H9 (cell line): ENCODE data around the gene EFNA3. TPM values are rescaled to one million over a fixed set of nuclear protein-coding genes. Genes with fewer than 3 reads are reported as not detected.

Source experiments
- DNase-seq: peaks from one replicate; pipeline ENCODE4 v3.0.0-alpha.2; 2017
- H2AFZ ChIP-seq: one replicate; pipeline ENCODE4 v1.6.1; 2013; ENCODE audit warnings: mild to moderate bottlenecking, low read length, control low read depth, moderate library complexity
- H2AK5ac ChIP-seq: 2 replicates; pipeline ENCODE4 v1.6.1; 2013; ENCODE audit warnings: low read length, control low read depth, mixed read lengths; ENCODE audit not compliant: insufficient read length
- H2BK120ac ChIP-seq: one replicate; pipeline ENCODE4 v1.6.1; 2013; ENCODE audit warnings: low read depth, mild to moderate bottlenecking, low read length, control low read depth, inconsistent platforms; ENCODE audit not compliant: poor library complexity, severe bottlenecking
- H2BK12ac ChIP-seq: 2 replicates; pipeline ENCODE4 v1.6.1; 2013; ENCODE audit warnings: low read length, control low read depth, mixed read lengths, low read depth; ENCODE audit not compliant: insufficient read length
- H2BK15ac ChIP-seq: 2 replicates; pipeline ENCODE4 v1.6.1; 2013; ENCODE audit warnings: low read depth, low read length, control low read depth
- H2BK20ac ChIP-seq: one replicate; pipeline ENCODE4 v1.6.1; 2013; ENCODE audit warnings: low read depth, mild to moderate bottlenecking, low read length, control low read depth, inconsistent platforms; ENCODE audit not compliant: poor library complexity, severe bottlenecking
- H2BK5ac ChIP-seq: 2 replicates; pipeline ENCODE4 v1.6.1; 2013; ENCODE audit warnings: low read length, control low read depth, mixed read lengths; ENCODE audit not compliant: insufficient read length
- H3K14ac ChIP-seq: 2 replicates; pipeline ENCODE4 v1.6.1; 2013; ENCODE audit warnings: low read length, control low read depth; ENCODE audit not compliant: insufficient read depth
- H3K18ac ChIP-seq: 2 replicates; pipeline ENCODE4 v1.6.1; 2013; ENCODE audit warnings: low read depth, mild to moderate bottlenecking, mixed read lengths, low read length, control low read depth; ENCODE audit not compliant: insufficient read length
- H3K23ac ChIP-seq: 2 replicates; pipeline ENCODE4 v1.6.1; 2013; ENCODE audit warnings: low read length, control low read depth, mixed read lengths, low read depth; ENCODE audit not compliant: insufficient read length
- H3K23me2 ChIP-seq: 2 replicates; pipeline ENCODE4 v1.6.1; 2013; ENCODE audit warnings: low read depth, mild to moderate bottlenecking, mixed read lengths, low read length, control low read depth; ENCODE audit not compliant: insufficient read length, poor library complexity, severe bottlenecking
- H3K27ac ChIP-seq: 2 replicates; pipeline ENCODE4 v1.5.1; 2013; ENCODE audit warnings: low read length, control low read depth, mixed read lengths, low read depth; ENCODE audit not compliant: insufficient read length
- H3K27me3 ChIP-seq: 2 replicates; pipeline ENCODE4 v1.6.1; 2013; ENCODE audit warnings: low read length, control low read depth, inconsistent platforms; ENCODE audit not compliant: insufficient read depth
- H3K4ac ChIP-seq: 2 replicates; pipeline ENCODE4 v1.6.1; 2013; ENCODE audit warnings: low read depth, mild to moderate bottlenecking, control low read depth, inconsistent platforms, low read length, moderate library complexity
- H3K4me1 ChIP-seq: 2 replicates; pipeline ENCODE4 v1.6.1; 2013; ENCODE audit warnings: low read length, control low read depth, inconsistent platforms; ENCODE audit not compliant: insufficient read depth
- H3K4me2 ChIP-seq: 2 replicates; pipeline ENCODE4 v1.6.1; 2013; ENCODE audit warnings: low read length, control low read depth, mixed read lengths; ENCODE audit not compliant: insufficient read length, insufficient read depth
- H3K56ac ChIP-seq: 2 replicates; pipeline ENCODE4 v1.6.1; 2013; ENCODE audit warnings: low read depth, mild to moderate bottlenecking, mixed read lengths, low read length, control low read depth; ENCODE audit not compliant: insufficient read length
- H3K79me1 ChIP-seq: 2 replicates; pipeline ENCODE4 v1.6.1; 2013; ENCODE audit warnings: low read depth, mild to moderate bottlenecking, moderate library complexity, low read length, control low read depth, inconsistent platforms; ENCODE audit not compliant: insufficient read depth, poor library complexity, severe bottlenecking
- H3K79me2 ChIP-seq: 2 replicates; pipeline ENCODE4 v1.6.1; 2013; ENCODE audit warnings: low read length, control low read depth, inconsistent platforms; ENCODE audit not compliant: insufficient read depth
- H3K9ac ChIP-seq: 2 replicates; pipeline ENCODE4 v1.6.1; 2013; ENCODE audit warnings: low read length, control low read depth, mixed read lengths; ENCODE audit not compliant: insufficient read length; ENCODE audit errors: extremely low read depth
- H3K9me3 ChIP-seq: one replicate; pipeline ENCODE4 v1.6.1; 2013; ENCODE audit warnings: low read depth, low read length, inconsistent platforms; ENCODE audit not compliant: control insufficient read depth
- H3T11ph ChIP-seq: one replicate; pipeline ENCODE4 v1.6.1; 2013; ENCODE audit warnings: mild to moderate bottlenecking, low read length, control low read depth, inconsistent platforms
- H4K20me1 ChIP-seq: one replicate; pipeline ENCODE4 v1.6.1; 2013; ENCODE audit not compliant: control insufficient read depth, insufficient read length, insufficient read depth
- H4K5ac ChIP-seq: 2 replicates; pipeline ENCODE4 v1.6.1; 2013; ENCODE audit warnings: low read depth, mild to moderate bottlenecking, mixed read lengths, low read length, control low read depth; ENCODE audit not compliant: insufficient read length
- H4K8ac ChIP-seq: replicated peaks from 2 replicates; pipeline ENCODE4 v1.6.1; 2013; ENCODE audit warnings: low read length, control low read depth, mixed read lengths, low read depth; ENCODE audit not compliant: insufficient read length
- H4K91ac ChIP-seq: 2 replicates; pipeline ENCODE4 v1.6.1; 2013; ENCODE audit warnings: low read depth, mild to moderate bottlenecking, moderate library complexity, mixed read lengths, low read length, control low read depth; ENCODE audit not compliant: insufficient read length
- H3K27ac Mint-ChIP-seq, 3 experiments: 2 replicates in 2 of 3; 3 replicates in 1 of 3; pipeline ENCODE4 v1.8.0; 2020 to 2021; ENCODE audit warnings: mixed read lengths in 3 of 3, mild to moderate bottlenecking in 1 of 3, moderate library complexity in 1 of 3
- H3K27me3 Mint-ChIP-seq: 2 replicates; pipeline ENCODE4 v1.8.0; 2021; ENCODE audit warnings: low read depth, mild to moderate bottlenecking, moderate library complexity, mixed read lengths
- H3K36me3 Mint-ChIP-seq, 3 experiments: 2 replicates in 2 of 3; 3 replicates in 1 of 3; pipeline ENCODE4 v1.8.0; 2020 to 2021; ENCODE audit warnings: low read depth in 3 of 3, mixed read lengths in 3 of 3; ENCODE audit not compliant: insufficient read depth in 1 of 3
- H3K4me1 Mint-ChIP-seq, 2 experiments: 2 replicates each; pipeline ENCODE4 v1.8.0; 2020; ENCODE audit warnings: mixed read lengths in 2 of 2
- H3K4me3 Mint-ChIP-seq, 2 experiments: 2 replicates in 1 of 2; 3 replicates in 1 of 2; pipeline ENCODE4 v1.8.0; 2020 to 2021; ENCODE audit warnings: mild to moderate bottlenecking in 2 of 2, mixed read lengths in 2 of 2, moderate library complexity in 1 of 2
- H3K9me3 Mint-ChIP-seq, 2 experiments: 2 replicates in 1 of 2; 3 replicates in 1 of 2; pipeline ENCODE4 v1.8.0; 2020; ENCODE audit warnings: mild to moderate bottlenecking in 2 of 2, mixed read lengths in 2 of 2, moderate library complexity in 1 of 2
- WGBS: extraction: QIAGEN DNeasy Blood & Tissue Kit; methylation state at CpG from one replicate; pipeline ENCODE4 v1.1.7; 2013; ENCODE audit warnings: missing lambda C conversion rate, low lambda C conversion rate, mixed read lengths; ENCODE audit not compliant: insufficient read length; ENCODE audit errors: extremely low coverage; 5-methylcytosine and 5-hydroxymethylcytosine counted together
- total RNA-seq: library from RNA; stranded (reverse); gene quantifications from 2 replicates; pipeline ENCODE4 v1.2.1, GENCODE V29; 2021
- TF ChIP-seq, protein P1 (sequence below): fragments of 200-600 bp; sonication (generic); conservative IDR thresholded peaks from 3 replicates; pipeline ENCODE4 v1.8.0; 2021; ENCODE audit warnings: antibody characterized with exemption, mild to moderate bottlenecking

The EFNA3 gene
- total RNA-seq, 1 experiment from 2014 or later: 3.9 TPM

DNA sequence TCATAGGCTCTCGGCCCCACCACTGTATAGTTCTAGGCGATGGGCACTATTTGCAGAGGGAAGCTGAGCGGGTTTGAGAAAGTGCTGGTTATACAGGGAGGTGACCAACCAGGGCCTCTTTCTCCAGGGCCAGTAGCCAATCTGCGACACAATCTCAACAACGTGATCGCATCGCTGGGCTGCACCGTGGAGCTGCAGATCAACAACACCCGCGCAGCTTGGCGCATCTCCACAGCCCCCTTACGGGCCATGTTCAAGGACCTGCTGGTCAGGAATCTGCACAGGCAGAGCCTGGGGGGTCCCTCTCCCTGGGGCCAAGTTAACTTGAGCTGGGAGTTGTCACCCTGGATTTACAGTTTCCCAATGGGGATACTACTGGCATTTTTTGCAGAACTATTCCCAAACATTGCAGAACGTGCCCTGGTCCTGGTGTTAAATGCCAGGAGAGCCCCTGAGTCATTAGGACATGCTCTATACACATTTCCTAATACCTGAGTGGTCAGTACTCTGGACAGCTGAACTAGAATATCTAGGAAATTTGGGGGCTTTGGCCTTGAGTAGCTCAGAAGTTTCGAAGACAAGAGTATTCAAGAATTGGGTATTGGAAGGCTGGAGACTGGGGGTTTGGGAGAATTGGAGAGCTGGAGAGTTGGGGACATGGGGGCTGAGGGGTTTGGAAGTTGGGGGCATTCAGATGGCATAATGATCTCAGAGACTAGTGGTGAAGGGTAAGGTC is 38.1 kb upstream of the EFNA3 start:
- H2AFZ ChIP-seq: no peak overlapping the region
- no peak overlapping the region for H2BK20ac ChIP-seq
- Mint-ChIP-seq H3K4me1 (peaks cover 12 to 25% of the 10 kb centered on the region in 2 experiments), H3K27me3 (peaks cover 37% of the 10 kb centered on the region), H3K36me3 (no peaks in the 10 kb centered on the region; a peak in 1 of 7 replicates), H3K9me3 (no peaks in the 10 kb centered on the region; a peak in 1 of 5 replicates), H3K4me3 (0 out of 5 replicates have a peak overlapping the region, but pooled peaks of 1 of the 2 experiments have one; percentile 3), H3K27ac (no peak overlapping the region)
- no peak overlapping the region for H2BK120ac ChIP-seq
- H3K9me3 ChIP-seq: no peaks in the 10 kb centered on the region
- no peaks in the 10 kb centered on the region for H3K79me2 ChIP-seq
- H3K14ac ChIP-seq: no peak overlapping the region
- H4K20me1 ChIP-seq: peaks cover 2% of the 10 kb centered on the region
- no peak overlapping the region for H3T11ph ChIP-seq
- no peaks in the 10 kb centered on the region for H3K23me2 ChIP-seq
- H2BK12ac ChIP-seq: no peak overlapping the region
- no peaks in the 10 kb centered on the region for H3K27me3 ChIP-seq
- WGBS: no CpG with 5 or more reads among the region's 14 CpGs
- DNase-seq: no peak
- no peak overlapping the region for H3K4ac ChIP-seq
- H3K56ac ChIP-seq: no peak overlapping the region
- H4K91ac ChIP-seq: no peak overlapping the region
- H3K79me1 ChIP-seq: no peaks in the 10 kb centered on the region
- TF ChIP-seq, protein P1, sequence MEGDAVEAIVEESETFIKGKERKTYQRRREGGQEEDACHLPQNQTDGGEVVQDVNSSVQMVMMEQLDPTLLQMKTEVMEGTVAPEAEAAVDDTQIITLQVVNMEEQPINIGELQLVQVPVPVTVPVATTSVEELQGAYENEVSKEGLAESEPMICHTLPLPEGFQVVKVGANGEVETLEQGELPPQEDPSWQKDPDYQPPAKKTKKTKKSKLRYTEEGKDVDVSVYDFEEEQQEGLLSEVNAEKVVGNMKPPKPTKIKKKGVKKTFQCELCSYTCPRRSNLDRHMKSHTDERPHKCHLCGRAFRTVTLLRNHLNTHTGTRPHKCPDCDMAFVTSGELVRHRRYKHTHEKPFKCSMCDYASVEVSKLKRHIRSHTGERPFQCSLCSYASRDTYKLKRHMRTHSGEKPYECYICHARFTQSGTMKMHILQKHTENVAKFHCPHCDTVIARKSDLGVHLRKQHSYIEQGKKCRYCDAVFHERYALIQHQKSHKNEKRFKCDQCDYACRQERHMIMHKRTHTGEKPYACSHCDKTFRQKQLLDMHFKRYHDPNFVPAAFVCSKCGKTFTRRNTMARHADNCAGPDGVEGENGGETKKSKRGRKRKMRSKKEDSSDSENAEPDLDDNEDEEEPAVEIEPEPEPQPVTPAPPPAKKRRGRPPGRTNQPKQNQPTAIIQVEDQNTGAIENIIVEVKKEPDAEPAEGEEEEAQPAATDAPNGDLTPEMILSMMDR: no peak
- no peak overlapping the region for H4K5ac ChIP-seq
- H2BK15ac ChIP-seq: no peak overlapping the region
- no peak overlapping the region for H3K9ac ChIP-seq
- H3K18ac ChIP-seq: no peak overlapping the region
- H2BK5ac ChIP-seq: no peak overlapping the region
- H3K27ac ChIP-seq: no peak overlapping the region
- no peaks in the 10 kb centered on the region for H3K4me1 ChIP-seq
- H3K4me2 ChIP-seq: no peak overlapping the region
- H3K23ac ChIP-seq: no peak overlapping the region
- H4K8ac ChIP-seq: no peak overlapping the region
- H2AK5ac ChIP-seq: no peak overlapping the region
